Neuronal stem cell (in vitro differentiated cells): ENCODE data around the gene FIZ1.

Experiments
- DNase-seq: peaks from one replicate; pipeline ENCODE4 v3.0.0-alpha.2; 2013; ENCODE audit warnings: low spot score
- H2AFZ ChIP-seq: one replicate; pipeline ENCODE4 v1.6.1; 2013; ENCODE audit warnings: mild to moderate bottlenecking, low read length, inconsistent platforms
- H2AK5ac ChIP-seq: 2 replicates; pipeline ENCODE4 v1.6.1; 2013; ENCODE audit warnings: low read depth, mild to moderate bottlenecking, inconsistent platforms, low read length, moderate library complexity, mixed read lengths
- H2BK120ac ChIP-seq: 2 replicates; pipeline ENCODE4 v1.6.1; 2013; ENCODE audit warnings: low read depth, mild to moderate bottlenecking, inconsistent platforms, low read length, moderate library complexity, mixed read lengths
- H2BK12ac ChIP-seq: one replicate; pipeline ENCODE4 v1.6.1; 2013; ENCODE audit warnings: low read length, inconsistent platforms
- H2BK15ac ChIP-seq: 2 replicates; pipeline ENCODE4 v1.6.1; 2013; ENCODE audit warnings: mild to moderate bottlenecking, low read length, inconsistent platforms, mixed read lengths
- H2BK5ac ChIP-seq: one replicate; pipeline ENCODE4 v1.6.1; 2013; ENCODE audit warnings: inconsistent platforms, mild to moderate bottlenecking, low read length, moderate library complexity
- H3K14ac ChIP-seq: one replicate; pipeline ENCODE4 v1.6.1; 2013; ENCODE audit warnings: low read length, inconsistent platforms
- H3K18ac ChIP-seq: 2 replicates; pipeline ENCODE4 v1.6.1; 2013; ENCODE audit warnings: low read length, inconsistent platforms
- H3K23ac ChIP-seq: 2 replicates; pipeline ENCODE4 v1.6.1; 2013; ENCODE audit warnings: low read depth, mild to moderate bottlenecking, mixed read lengths, low read length, inconsistent platforms; ENCODE audit not compliant: poor library complexity
- H3K27ac ChIP-seq: replicated peaks from 3 replicates; pipeline ENCODE4 v1.5.1; 2013; ENCODE audit warnings: low read length, inconsistent platforms
- H3K27me3 ChIP-seq, 3 experiments: 2 replicates each; pipeline ENCODE4 v1.6.1; 2013; ENCODE audit warnings: low read length in 3 of 3, mild to moderate bottlenecking in 2 of 3, inconsistent platforms in 1 of 3, low read depth in 1 of 3, mixed read lengths in 1 of 3, moderate library complexity in 1 of 3; ENCODE audit not compliant: control insufficient read depth in 3 of 3, insufficient read depth in 3 of 3
- H3K36me3 ChIP-seq, 2 donors: replicated peaks in 1 of 2; 2 replicates each; pipeline ENCODE4 v1.6.1; 2013; ENCODE audit warnings: low read length in 2 of 2; ENCODE audit not compliant: control insufficient read depth in 2 of 2, insufficient read depth in 2 of 2
- H3K4ac ChIP-seq: 2 replicates; pipeline ENCODE4 v1.6.1; 2013; ENCODE audit warnings: inconsistent platforms, mild to moderate bottlenecking, low read length, moderate library complexity
- H3K4me1 ChIP-seq, 2 donors: 1 replicate in 1 of 2; 2 replicates in 1 of 2; pipeline ENCODE4 v1.6.1; 2013; ENCODE audit warnings: low read length in 2 of 2, low read depth in 1 of 2; ENCODE audit not compliant: control insufficient read depth in 2 of 2, insufficient read depth in 1 of 2
- H3K4me2 ChIP-seq: one replicate; pipeline ENCODE4 v1.6.1; 2013; ENCODE audit warnings: mild to moderate bottlenecking, low read length, inconsistent platforms; ENCODE audit not compliant: insufficient read depth, poor library complexity, severe bottlenecking
- H3K4me3 ChIP-seq, 2 donors: 2 replicates each; pipeline ENCODE4 v1.5.1; 2013; ENCODE audit warnings: low read length in 2 of 2, mild to moderate bottlenecking in 2 of 2, inconsistent platforms in 1 of 2, moderate library complexity in 1 of 2
- H3K79me1 ChIP-seq: one replicate; pipeline ENCODE4 v1.6.1; 2013; ENCODE audit warnings: low read depth, mild to moderate bottlenecking, inconsistent platforms, low read length, moderate library complexity
- H3K9ac ChIP-seq: one replicate; pipeline ENCODE4 v1.6.1; 2013; ENCODE audit warnings: mild to moderate bottlenecking, low read depth, low read length, inconsistent platforms; ENCODE audit not compliant: poor library complexity
- H3K9me3 ChIP-seq, 2 donors: replicated peaks in 1 of 2; 2 replicates each; pipeline versions ENCODE3 to v1.6.1; 2013; ENCODE audit warnings: low read length in 2 of 2, mild to moderate bottlenecking in 2 of 2, inconsistent platforms in 1 of 2, low read depth in 1 of 2, mixed read lengths in 1 of 2, moderate library complexity in 1 of 2; ENCODE audit not compliant: control insufficient read depth in 2 of 2, insufficient read depth in 1 of 2
- H4K8ac ChIP-seq: one replicate; pipeline ENCODE4 v1.6.1; 2013; ENCODE audit warnings: low read depth, mild to moderate bottlenecking, inconsistent platforms, low read length, moderate library complexity
- H4K91ac ChIP-seq: one replicate; pipeline ENCODE4 v1.6.1; 2013; ENCODE audit warnings: low read length, low read depth, mild to moderate bottlenecking, inconsistent platforms; ENCODE audit not compliant: poor library complexity
- WGBS, 2 donors: extraction: QIAGEN DNeasy Blood & Tissue Kit; methylation state at CpG; one replicate each; pipeline ENCODE4 v1.1.7; 2013; ENCODE audit warnings: missing lambda C conversion rate in 2 of 2, mixed read lengths in 1 of 2; ENCODE audit not compliant: insufficient read length in 2 of 2, insufficient replicate concordance in 1 of 2; ENCODE audit errors: extremely low coverage in 2 of 2; 5-methylcytosine and 5-hydroxymethylcytosine counted together

FIZ1 gene

GRCh38 chr19:55544014-55544413 is 55.3 kb downstream of the FIZ1 start:
- H3K79me1 ChIP-seq: peaks cover 5% of the 10 kb centered on the region
- no peak overlapping the region for H3K4me2 ChIP-seq
- no peak overlapping the region for H2AFZ ChIP-seq
- H3K9ac ChIP-seq: no peak overlapping the region
- no peak overlapping the region for H3K27ac ChIP-seq
- no peak overlapping the region for H4K91ac ChIP-seq
- H3K27me3 ChIP-seq: no peaks in the 10 kb centered on the region
- no peak overlapping the region for H4K8ac ChIP-seq
- peaks cover 23 to 26% of the 10 kb centered on the region in 2 donors for H3K4me1 ChIP-seq
- H3K4ac ChIP-seq: peak overlapping the region; percentile 91
- no peaks in the 10 kb centered on the region for H3K36me3 ChIP-seq
- peak overlapping the region; percentile 21 for H2BK5ac ChIP-seq
- peak overlapping the region; percentile 74 for H2AK5ac ChIP-seq
- peak overlapping the region; percentile 74 for H2BK120ac ChIP-seq
- H2BK15ac ChIP-seq: peak overlapping the region; percentile 90
- H2BK12ac ChIP-seq: peak overlapping the region; percentile 80
- peak overlapping the region; percentile 86 for H3K18ac ChIP-seq
- H3K14ac ChIP-seq: no peak overlapping the region
- peak overlapping the region; percentile 77 for H3K23ac ChIP-seq
- H3K4me3 ChIP-seq: no peak overlapping the region
- DNase-seq: no peak
- WGBS, 2 donors: no CpG with 5 or more reads among the region's 15 CpGs
- peaks cover 0 to 3% of the 10 kb centered on the region in 2 donors for H3K9me3 ChIP-seq

GRCh38 chr19:55543567-55543966 is 55.8 kb downstream of the FIZ1 start:
- H2AK5ac ChIP-seq: no peak overlapping the region
- no peaks in the 10 kb centered on the region for H3K27me3 ChIP-seq
- H2BK12ac ChIP-seq: no peak overlapping the region
- H4K8ac ChIP-seq: no peak overlapping the region
- no peak overlapping the region for H2AFZ ChIP-seq
- no peak overlapping the region for H3K18ac ChIP-seq
- no peak overlapping the region for H3K23ac ChIP-seq
- peaks cover 0 to 3% of the 10 kb centered on the region in 2 donors for H3K9me3 ChIP-seq
- H3K4me2 ChIP-seq: no peak overlapping the region
- WGBS, 2 donors: 100% methylated on average over 2 of the region's 5 CpGs; no CpG with 5 or more reads in 1 of the 2 donors
- no peak overlapping the region for H3K4ac ChIP-seq
- peaks cover 5% of the 10 kb centered on the region for H3K79me1 ChIP-seq
- H3K9ac ChIP-seq: no peak overlapping the region
- H3K4me3 ChIP-seq: no peak overlapping the region
- no peak overlapping the region for H2BK5ac ChIP-seq
- peaks cover 23 to 26% of the 10 kb centered on the region in 2 donors for H3K4me1 ChIP-seq
- no peaks in the 10 kb centered on the region for H3K36me3 ChIP-seq
- H3K14ac ChIP-seq: no peak overlapping the region
- no peak overlapping the region for H2BK120ac ChIP-seq
- H3K27ac ChIP-seq: no peak overlapping the region
- H4K91ac ChIP-seq: no peak overlapping the region
- H2BK15ac ChIP-seq: peak overlapping the region; percentile 90
- DNase-seq: no peak

- Histone ChIP-seq H3K36me3 (no peaks in the 10 kb centered on the region), H2BK12ac (no peak overlapping the region), H4K91ac (no peak overlapping the region), H3K14ac (no peak overlapping the region), H3K4ac (no peak overlapping the region), H3K9ac (no peak overlapping the region), H3K18ac (no peak overlapping the region), H2AFZ (no peak overlapping the region), H2BK120ac (no peak overlapping the region), H3K4me3 (no peak overlapping the region), H3K9me3 (peaks cover 0 to 3% of the 10 kb centered on the region in 2 donors), H2AK5ac (no peak overlapping the region), H2BK5ac (no peak overlapping the region), H3K27me3 (no peaks in the 10 kb centered on the region), H3K27ac (no peak overlapping the region), H3K23ac (no peak overlapping the region), H3K4me2 (no peak overlapping the region), H3K79me1 (peaks cover 5% of the 10 kb centered on the region), H4K8ac (no peak overlapping the region), H2BK15ac (no peak overlapping the region), H3K4me1 (peaks cover 28 to 31% of the 10 kb centered on the region in 2 donors)
- no peak for DNase-seq
- WGBS, 2 donors: 97 to 100% methylated on average over 4 to 7 of the region's 7 CpGs
These were observed 56.9 kb downstream of the FIZ1 start for GRCh38 chr19:55542292-55542855.
